ENCODE data around the gene TEPSIN. TPM values are rescaled to one million over a fixed set of nuclear protein-coding genes. Genes with fewer than 3 reads are reported as not detected.
A peak's percentile ranks its signal among the peaks of the same experiment; 100 is the strongest.

TEPSIN gene
- total and polyA plus RNA-seq, 4 donors: 20.7 to 48.7 (median 31.1) TPM

- H3K4me3 ChIP-seq: no peak overlapping the region
- WGBS, 2 donors: 70 to 76% methylated on average over 12 to 14 of the region's 14 CpGs
- ATAC-seq (ENCODE audit: insufficient read depth, low FRiP score): no peak
Observed at GRCh38 chr17:81197409-81197795, 41.5 kb downstream of the TEPSIN start.

GRCh38 chr17:81196505-81197408 lies 42.1 kb downstream of the TEPSIN start:
- Histone ChIP-seq H3K4me1 (ENCODE audit: control insufficient read depth in 5 of 5, insufficient read depth in 5 of 5, low read length in 5 of 5) (peaks cover 0 to 19% (median 0%) of the 10 kb centered on the region in 5 donors), H3K36me3 (ENCODE audit: control insufficient read depth in 4 of 4, insufficient read depth in 4 of 4, low read length in 4 of 4) (peaks cover 0 to 12% (median 2%) of the 10 kb centered on the region in 4 donors), H3K9ac (ENCODE audit: insufficient read depth in 1 of 2, low read length in 2 of 2) (no peak overlapping the region), H3K27me3 (ENCODE audit: control insufficient read depth in 3 of 3, insufficient read depth in 3 of 3, low read length in 2 of 3) (no peaks in the 10 kb centered on the region), H3K4me3 (no peak overlapping the region), H3K9me3 (ENCODE audit: control insufficient read depth in 4 of 4, insufficient read depth in 3 of 4, low read length in 3 of 4) (no peaks in the 10 kb centered on the region), H3K27ac (ENCODE audit: low read depth in 1 of 2, low read length in 1 of 2) (peak overlapping the region in 1 of 2 donors; percentile 16)
- DNase-seq (peak in 1 of 3 donors; percentile 32), ATAC-seq (ENCODE audit: insufficient read depth, low FRiP score) (no peak)
- no peak for TF ChIP-seq CTCF (IDR thresholded peaks at IDR 0.05; ENCODE audit: control extremely low read depth, extremely low read depth)
- 69 to 77% methylated on average over 45 of the region's 45 CpGs for WGBS, 2 donors

More at GRCh38 chr17:81197409-81197795, 41.5 kb downstream of the TEPSIN start:
- no peak for TF ChIP-seq CTCF (IDR thresholded peaks at IDR 0.05; ENCODE audit: control extremely low read depth, extremely low read depth)
- Histone ChIP-seq H3K27me3 (ENCODE audit: control insufficient read depth in 3 of 3, insufficient read depth in 3 of 3, low read length in 2 of 3) (no peaks in the 10 kb centered on the region), H3K4me1 (ENCODE audit: control insufficient read depth in 5 of 5, insufficient read depth in 5 of 5, low read length in 5 of 5) (peaks cover 0 to 19% (median 0%) of the 10 kb centered on the region in 5 donors), H3K9me3 (ENCODE audit: control insufficient read depth in 4 of 4, insufficient read depth in 3 of 4, low read length in 3 of 4) (no peaks in the 10 kb centered on the region), H3K36me3 (ENCODE audit: control insufficient read depth in 4 of 4, insufficient read depth in 4 of 4, low read length in 4 of 4) (peaks cover 0 to 13% (median 2%) of the 10 kb centered on the region in 4 donors), H3K9ac (ENCODE audit: insufficient read depth in 1 of 2, low read length in 2 of 2) (no peak overlapping the region), H3K27ac (ENCODE audit: low read depth in 1 of 2, low read length in 1 of 2) (no peak overlapping the region)
- DNase-seq: no peak

GRCh38 chr17:81195941-81196495 lies 42.8 kb downstream of the TEPSIN start:
- Histone ChIP-seq H3K27ac (ENCODE audit: low read depth in 1 of 2, low read length in 1 of 2) (no peak overlapping the region), H3K36me3 (ENCODE audit: control insufficient read depth in 4 of 4, insufficient read depth in 4 of 4, low read length in 4 of 4) (peaks cover 0 to 13% (median 0%) of the 10 kb centered on the region in 4 donors), H3K27me3 (ENCODE audit: control insufficient read depth in 3 of 3, insufficient read depth in 3 of 3, low read length in 2 of 3) (no peaks in the 10 kb centered on the region), H3K4me3 (no peak overlapping the region), H3K4me1 (ENCODE audit: control insufficient read depth in 5 of 5, insufficient read depth in 5 of 5, low read length in 5 of 5) (peaks cover 0 to 19% (median 0%) of the 10 kb centered on the region in 5 donors), H3K9me3 (ENCODE audit: control insufficient read depth in 4 of 4, insufficient read depth in 3 of 4, low read length in 3 of 4) (no peaks in the 10 kb centered on the region), H3K9ac (ENCODE audit: insufficient read depth in 1 of 2, low read length in 2 of 2) (no peak overlapping the region)
- WGBS, 2 donors: 87 to 89% methylated on average over 14 of the region's 14 CpGs
- no peak for ATAC-seq (ENCODE audit: insufficient read depth, low FRiP score)
- DNase-seq: no peak
- TF ChIP-seq CTCF (IDR thresholded peaks at IDR 0.05; ENCODE audit: control extremely low read depth, extremely low read depth): no peak
